B cell (primary cell): ENCODE data around the gene ZNF324. TPM values are rescaled to one million over a fixed set of nuclear protein-coding genes. Genes with fewer than 3 reads are reported as not detected.

Source experiments
- ATAC-seq: fragments of 200-7000 bp; cut with Tn5 transposase; one replicate; pipeline ENCODE4 v1.10.0; 2021; ENCODE audit warnings: low read depth, mild to moderate bottlenecking, moderate number of reproducible peaks, moderate library complexity
- CTCF ChIA-PET: fragments of 350-600 bp; sonication (Branson Sonifier 250); formaldehyde crosslinking; loops from one replicate; lab custom pipeline; 2021; ENCODE audit warnings: antibody characterized with exemption, inconsistent platforms; lab: Charles Lee
- POLR2A ChIA-PET: fragments of 350-600 bp; sonication (Branson Sonifier 250); formaldehyde crosslinking; loops from one replicate; lab custom pipeline; 2021; ENCODE audit warnings: antibody characterized with exemption; lab: Charles Lee
- DNase-seq: peaks from one replicate; pipeline ENCODE4 v3.0.0; 2013
- H2AFZ ChIP-seq: 2 replicates; pipeline ENCODE4 v1.6.1; 2012; ENCODE audit warnings: mild to moderate bottlenecking, low read depth, low read length; ENCODE audit not compliant: insufficient read depth, poor library complexity, severe bottlenecking
- H3K27ac ChIP-seq, 2 donors: 1 replicate in 1 of 2; 2 replicates in 1 of 2; pipeline ENCODE4 v1.5.1; 2012 to 2013; ENCODE audit warnings: low read length in 2 of 2, mild to moderate bottlenecking in 2 of 2, moderate library complexity in 1 of 2
- H3K27me3 ChIP-seq, 4 experiments: fragments of 200-600 bp in 1 of 4; sonication (generic) in 1 of 4; replicated peaks in 1 of 4; 1 replicate in 2 of 4; 2 replicates in 2 of 4; pipeline versions ENCODE4 v1.6.1 to v1.7.0; 2013 to 2016; ENCODE audit warnings: low read length in 3 of 4, mild to moderate bottlenecking in 2 of 4, mixed read lengths in 1 of 4, moderate library complexity in 1 of 4; ENCODE audit not compliant: insufficient read depth in 4 of 4, control insufficient read depth in 3 of 4; ENCODE audit errors: control extremely low read depth in 1 of 4
- H3K36me3 ChIP-seq, 2 experiments: replicated peaks in 1 of 2; 1 replicate in 1 of 2; 2 replicates in 1 of 2; pipeline versions ENCODE4 v1.6.1 to v1.7.1; 2013; ENCODE audit warnings: low read length in 1 of 2; ENCODE audit not compliant: insufficient read depth in 2 of 2, control insufficient read depth in 1 of 2; ENCODE audit errors: control extremely low read depth in 1 of 2, extremely low read depth in 1 of 2
- H3K4me1 ChIP-seq, 2 donors: fragments of 200-600 bp in 1 of 2; sonication (generic) in 1 of 2; 1 replicate in 1 of 2; 2 replicates in 1 of 2; pipeline versions ENCODE4 v1.5.1 to v1.6.1; 2013 to 2017; ENCODE audit warnings: low read length in 2 of 2; ENCODE audit not compliant: control insufficient read depth in 2 of 2, insufficient read depth in 2 of 2
- H3K4me2 ChIP-seq: replicated peaks from 2 replicates; pipeline ENCODE3; 2012; ENCODE audit warnings: mild to moderate bottlenecking, low read depth, low read length; ENCODE audit not compliant: poor library complexity, severe bottlenecking
- H3K4me3 ChIP-seq, 5 experiments: fragments of 200-600 bp in 1 of 5; sonication (generic) in 1 of 5; 1 replicate in 3 of 5; 2 replicates in 2 of 5; pipeline versions ENCODE4 v1.5.1 to v1.7.0; 2011 to 2016; ENCODE audit warnings: low read length in 4 of 5, mild to moderate bottlenecking in 4 of 5, low read depth in 2 of 5, control low read depth in 1 of 5, moderate library complexity in 1 of 5; ENCODE audit not compliant: insufficient read depth in 1 of 5; ENCODE audit errors: control extremely low read depth in 1 of 5, extremely low read depth in 1 of 5
- H3K79me2 ChIP-seq: fragments of 200-600 bp; sonication (generic); one replicate; pipeline ENCODE4 v1.6.0; 2016; ENCODE audit warnings: low read length; ENCODE audit not compliant: control insufficient read depth, insufficient read depth
- H3K9ac ChIP-seq: fragments of 200-600 bp; sonication (generic); 2 replicates; pipeline ENCODE4 v1.6.1; 2017; ENCODE audit warnings: mild to moderate bottlenecking, low read length, moderate library complexity
- H3K9me3 ChIP-seq, 3 donors: one replicate each; pipeline versions ENCODE4 v1.6.1 to v1.7.1; 2013; ENCODE audit warnings: low read length in 2 of 3; ENCODE audit not compliant: control insufficient read depth in 2 of 3, insufficient read depth in 1 of 3; ENCODE audit errors: control extremely low read depth in 1 of 3
- H4K20me1 ChIP-seq: 2 replicates; pipeline ENCODE4 v1.6.0; 2012; ENCODE audit warnings: mild to moderate bottlenecking, low read length; ENCODE audit not compliant: insufficient read depth, control insufficient read depth, poor library complexity, severe bottlenecking
- H3K27ac Mint-ChIP-seq: one replicate; pipeline ENCODE4 v1.8.0; 2021; ENCODE audit warnings: mixed read lengths
- H3K27me3 Mint-ChIP-seq: one replicate; pipeline ENCODE4 v1.8.0; 2021; ENCODE audit warnings: mixed read lengths
- H3K4me1 Mint-ChIP-seq: one replicate; pipeline ENCODE4 v1.8.0; 2021; ENCODE audit warnings: mixed read lengths
- H3K4me3 Mint-ChIP-seq: one replicate; pipeline ENCODE4 v1.8.0; 2021; ENCODE audit warnings: mixed read lengths
- H3K9me3 Mint-ChIP-seq: one replicate; pipeline ENCODE4 v1.8.0; 2022; ENCODE audit warnings: mixed read lengths; ENCODE audit not compliant: insufficient read depth
- EZH2 ChIP-seq: IDR thresholded peaks from 2 replicates; pipeline ENCODE4 v1.6.1; 2012; ENCODE audit warnings: borderline replicate concordance, low read depth, mild to moderate bottlenecking, moderate library complexity, low read length; ENCODE audit not compliant: insufficient read depth, poor library complexity, severe bottlenecking
- WGBS: methylation state at CpG from one replicate; pipeline ENCODE4 v1.1.5; 2013; ENCODE audit warnings: missing lambda C conversion rate; ENCODE audit not compliant: insufficient coverage; 5-methylcytosine and 5-hydroxymethylcytosine counted together
- intact Hi-C: fragments of 100-400 bp; cut with micrococcal nuclease; formaldehyde crosslinking; loops from one replicate; pipeline ENCODE4 v1.10.0; 2022
- polyA plus RNA-seq: library from polyadenylated mRNA; depleted of rRNA; stranded (reverse); fragments of >200 nt; gene quantifications from 2 replicates; pipeline ENCODE4 v1.2.3, GENCODE V29; 2012
- total RNA-seq, 2 donors: library from RNA; stranded (reverse); fragments of 120-200 nt in 1 of 2; gene quantifications; 1 replicate in 1 of 2; 2 replicates in 1 of 2; pipeline versions ENCODE4 v1.2.3 to v1.2.4, GENCODE V29; 2013 to 2022
- TF ChIP-seq, protein P1 (sequence below): fragments of 200-600 bp; IDR thresholded peaks from one replicate; pipeline ENCODE4 v1.8.0; 2022; ENCODE audit warnings: antibody characterized with exemption, mild to moderate bottlenecking

Gene ZNF324
- total and polyA plus RNA-seq, 2 donors (not counting 1 experiment from before 2014, with no cell fraction given): 12.8 to 21.0 TPM

DNA sequence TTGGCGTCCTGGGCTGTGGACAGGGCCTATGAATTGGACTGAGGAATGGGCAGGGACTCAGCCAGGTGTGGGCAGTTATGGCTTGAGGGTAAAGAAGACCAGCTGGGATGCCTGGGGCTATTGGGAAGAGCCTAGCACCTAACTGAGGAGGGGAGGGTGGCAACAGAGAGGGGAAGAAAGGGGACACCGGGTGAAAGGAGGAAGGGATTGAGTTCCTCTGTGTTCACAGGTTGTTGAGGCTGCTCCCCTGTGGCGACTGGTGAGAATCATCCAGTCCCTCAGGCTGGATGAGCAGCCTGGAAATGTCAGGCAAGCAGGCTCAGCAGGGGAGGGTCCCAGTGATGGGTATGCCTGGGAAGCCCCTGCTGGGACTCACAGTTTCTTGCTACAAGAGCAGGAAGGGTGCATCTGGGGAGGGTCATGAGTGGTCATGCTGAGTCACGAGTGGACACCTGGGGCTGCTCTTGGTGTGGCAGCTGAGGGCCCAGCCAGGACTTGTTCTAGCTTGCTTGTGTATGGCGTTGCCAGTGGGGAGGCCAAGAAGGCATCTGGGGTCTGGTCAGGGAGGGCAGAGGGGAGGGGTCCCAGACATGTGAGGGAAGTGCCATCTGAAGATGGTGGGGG is 1.4 kb downstream of the ZNF324 start:
- POLR2A ChIA-PET: no interaction called here
- no peak overlapping the region for H3K9ac ChIP-seq

More for the DNA sequence above, 1.4 kb downstream of the ZNF324 start:
- 78% methylated on average over 5 of the region's 5 CpGs for WGBS
- Histone ChIP-seq H2AFZ (no peak overlapping the region), H4K20me1 (peaks cover 4% of the 10 kb centered on the region), H3K4me1 (peaks cover 8 to 25% of the 10 kb centered on the region in 2 donors), H3K36me3 (peaks cover 4 to 14% of the 10 kb centered on the region in 2 experiments), H3K79me2 (peaks cover 24% of the 10 kb centered on the region), H3K27ac (no peak overlapping the region), H3K4me3 (no peak overlapping the region), H3K9me3 (peaks cover 0 to 6% (median 0%) of the 10 kb centered on the region in 3 donors), H3K4me2 (peak overlapping the region; percentile 5), H3K27me3 (no peaks in the 10 kb centered on the region)
- peaks cover 26% of the 10 kb centered on the region for H3K4me1 Mint-ChIP-seq
- ATAC-seq (no peak), DNase-seq (no peak)
- intact Hi-C loops: no loop called here
- CTCF ChIA-PET: no interaction called here
- H3K27me3 Mint-ChIP-seq: no peaks in the 10 kb centered on the region
- no peak for TF ChIP-seq EZH2
- TF ChIP-seq, protein P1, sequence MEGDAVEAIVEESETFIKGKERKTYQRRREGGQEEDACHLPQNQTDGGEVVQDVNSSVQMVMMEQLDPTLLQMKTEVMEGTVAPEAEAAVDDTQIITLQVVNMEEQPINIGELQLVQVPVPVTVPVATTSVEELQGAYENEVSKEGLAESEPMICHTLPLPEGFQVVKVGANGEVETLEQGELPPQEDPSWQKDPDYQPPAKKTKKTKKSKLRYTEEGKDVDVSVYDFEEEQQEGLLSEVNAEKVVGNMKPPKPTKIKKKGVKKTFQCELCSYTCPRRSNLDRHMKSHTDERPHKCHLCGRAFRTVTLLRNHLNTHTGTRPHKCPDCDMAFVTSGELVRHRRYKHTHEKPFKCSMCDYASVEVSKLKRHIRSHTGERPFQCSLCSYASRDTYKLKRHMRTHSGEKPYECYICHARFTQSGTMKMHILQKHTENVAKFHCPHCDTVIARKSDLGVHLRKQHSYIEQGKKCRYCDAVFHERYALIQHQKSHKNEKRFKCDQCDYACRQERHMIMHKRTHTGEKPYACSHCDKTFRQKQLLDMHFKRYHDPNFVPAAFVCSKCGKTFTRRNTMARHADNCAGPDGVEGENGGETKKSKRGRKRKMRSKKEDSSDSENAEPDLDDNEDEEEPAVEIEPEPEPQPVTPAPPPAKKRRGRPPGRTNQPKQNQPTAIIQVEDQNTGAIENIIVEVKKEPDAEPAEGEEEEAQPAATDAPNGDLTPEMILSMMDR: no peak
- H3K9me3 Mint-ChIP-seq: no peaks in the 10 kb centered on the region
- peak overlapping the region; percentile 85 for H3K4me3 Mint-ChIP-seq
- peak overlapping the region; percentile 20 for H3K27ac Mint-ChIP-seq
